Common myeloid progenitor, CD34-positive (primary cell): ENCODE data around the gene SERINC3.

Experiments
- CTCF ChIA-PET: fragments of 350-600 bp; sonication (Branson Sonifier 250); formaldehyde crosslinking; loops from one replicate; lab custom pipeline; 2021; ENCODE audit warnings: antibody characterized with exemption; lab: Charles Lee
- POLR2A ChIA-PET: fragments of 350-600 bp; sonication (Branson Sonifier 250); formaldehyde crosslinking; loops from one replicate; lab custom pipeline; 2021; ENCODE audit warnings: antibody characterized with exemption; lab: Charles Lee
- DNase-seq, 3 donors: peaks; one replicate each; pipeline versions ENCODE4 v3.0.0 to v3.0.0-alpha.2; 2013
- H3K27ac ChIP-seq, 2 experiments: 1 replicate in 1 of 2; 2 replicates in 1 of 2; pipeline ENCODE4 v1.7.0; 2013; ENCODE audit warnings: inconsistent platforms in 2 of 2, low read length in 2 of 2, mild to moderate bottlenecking in 2 of 2, low read depth in 1 of 2, moderate library complexity in 1 of 2; ENCODE audit not compliant: severe bottlenecking in 2 of 2, insufficient read depth in 1 of 2, poor library complexity in 1 of 2
- H3K27me3 ChIP-seq, 5 experiments: replicated peaks in 2 of 5; 1 replicate in 3 of 5; 2 replicates in 2 of 5; pipeline versions ENCODE4 v1.6.1 to v1.7.0; 2013; ENCODE audit warnings: low read length in 4 of 5, mild to moderate bottlenecking in 2 of 5, moderate library complexity in 2 of 5, inconsistent platforms in 1 of 5; ENCODE audit not compliant: insufficient read depth in 5 of 5, control insufficient read depth in 4 of 5
- H3K36me3 ChIP-seq, 4 experiments: 1 replicate in 2 of 4; 2 replicates in 2 of 4; pipeline versions ENCODE4 v1.6.1 to v1.7.0; 2013; ENCODE audit warnings: low read length in 3 of 4, control low read depth in 1 of 4, mild to moderate bottlenecking in 1 of 4; ENCODE audit not compliant: control insufficient read depth in 4 of 4, insufficient read depth in 4 of 4
- H3K4me1 ChIP-seq, 4 experiments: 1 replicate in 3 of 4; 2 replicates in 1 of 4; pipeline versions ENCODE4 v1.6.1 to v1.7.1; 2013; ENCODE audit warnings: low read length in 3 of 4, mild to moderate bottlenecking in 3 of 4, control low read depth in 1 of 4, inconsistent platforms in 1 of 4, moderate library complexity in 1 of 4; ENCODE audit not compliant: control insufficient read depth in 4 of 4, insufficient read depth in 4 of 4; ENCODE audit errors: control extremely low read depth in 1 of 4
- H3K4me3 ChIP-seq, 7 experiments: 1 replicate in 4 of 7; 2 replicates in 3 of 7; pipeline versions ENCODE4 v1.5.1 to v1.7.0; 2013; ENCODE audit warnings: mild to moderate bottlenecking in 7 of 7, low read length in 6 of 7, moderate library complexity in 6 of 7, inconsistent platforms in 2 of 7, low read depth in 2 of 7, control low read depth in 1 of 7; ENCODE audit not compliant: insufficient read depth in 4 of 7, control insufficient read depth in 1 of 7; ENCODE audit errors: extremely low read depth in 1 of 7
- H3K9me3 ChIP-seq, 5 experiments: 1 replicate in 4 of 5; 2 replicates in 1 of 5; pipeline versions ENCODE4 v1.6.1 to v1.7.1; 2013; ENCODE audit warnings: low read length in 4 of 5, mild to moderate bottlenecking in 2 of 5, inconsistent platforms in 1 of 5, low read depth in 1 of 5, moderate library complexity in 1 of 5; ENCODE audit not compliant: control insufficient read depth in 4 of 5, insufficient read depth in 2 of 5; ENCODE audit errors: control extremely low read depth in 1 of 5
- WGBS: methylation state at CpG from one replicate; pipeline ENCODE4 v1.1.5; 2013; ENCODE audit not compliant: insufficient coverage; 5-methylcytosine and 5-hydroxymethylcytosine counted together

The SERINC3 gene

DNA sequence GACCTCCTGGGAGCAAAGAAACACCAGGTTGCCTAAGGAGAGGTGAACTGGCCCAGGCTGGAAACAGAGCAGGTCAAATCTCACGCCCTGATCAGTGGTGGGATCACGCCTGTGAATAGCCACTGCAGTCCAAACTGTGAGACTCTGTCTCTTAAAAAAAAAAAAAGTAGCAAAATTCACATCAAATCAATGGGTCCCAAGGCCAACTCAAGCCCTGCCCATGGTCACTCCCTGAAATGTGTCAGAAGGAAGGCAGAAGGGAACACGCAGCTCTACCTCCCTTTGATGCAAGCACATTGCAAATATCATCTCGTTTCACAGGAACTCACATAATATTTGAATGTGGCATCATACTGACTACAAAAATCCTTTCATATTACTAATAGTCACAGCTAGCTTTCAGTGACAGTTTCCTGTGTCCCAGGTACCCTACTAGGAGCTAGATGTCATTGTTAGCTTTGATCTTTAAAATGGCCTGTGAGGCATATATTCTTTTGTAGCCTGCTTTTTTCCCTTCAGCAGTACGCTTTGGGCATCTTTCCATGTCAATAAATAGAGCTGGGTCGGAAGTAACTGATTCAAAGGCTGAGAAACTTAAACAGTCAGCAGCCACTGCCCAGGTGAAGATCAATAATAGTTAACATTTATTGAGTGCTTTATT, 60.6 kb downstream of the SERINC3 start:
- no peaks in the 10 kb centered on the region for H3K36me3 ChIP-seq
- H3K4me3 ChIP-seq = no peak overlapping the region
- peaks cover 0 to 4% (median 0%) of the 10 kb centered on the region in 5 experiments for H3K27me3 ChIP-seq
- ChIA-PET CTCF (interaction anchor here (0.6 to 5.6 kb wide), 11 partner anchors 8 to 345 kb away, joined by 3 to 59 read pairs (median 4); partner anchors contain the start of gene FITM2), POLR2A (interaction anchor here (0.6 kb wide), 1 partner anchor 10 kb away, joined by 3 read pairs; no protein-coding TSS in a partner anchor)
- H3K9me3 ChIP-seq = no peaks in the 10 kb centered on the region
- 100% methylated on average over 3 of the region's 6 CpGs for WGBS
- H3K27ac ChIP-seq = no peak overlapping the region
- DNase-seq = no peak
- H3K4me1 ChIP-seq = peaks cover 0 to 2% (median 0%) of the 10 kb centered on the region in 4 experiments

DNA sequence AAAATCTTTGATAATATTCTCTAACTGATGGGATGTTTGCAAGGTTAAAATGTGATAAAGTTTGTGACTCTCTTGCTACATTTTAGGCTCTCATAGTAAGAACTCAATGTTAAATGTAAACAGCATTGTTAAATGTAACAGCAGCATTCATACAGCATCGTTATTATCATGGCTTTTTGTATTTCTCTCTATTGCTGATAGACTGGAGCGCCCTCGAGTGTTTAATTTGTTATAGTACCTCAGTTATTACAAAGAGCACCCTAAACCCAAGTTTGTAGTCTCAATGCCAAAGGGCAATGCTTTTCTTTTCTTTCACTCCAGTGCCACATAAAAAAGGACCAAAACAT, 61.1 kb downstream of the SERINC3 start:
- no CpG with 5 or more reads among the region's 3 CpGs for WGBS
- ChIA-PET CTCF (interaction anchor here (0.8 to 5.6 kb wide), 6 partner anchors 11 to 252 kb away, joined by 3 to 59 read pairs (median 4); partner anchors contain the start of gene FITM2), POLR2A (no interaction called here)
- Histone ChIP-seq H3K27ac (no peak overlapping the region), H3K4me3 (no peak overlapping the region), H3K9me3 (no peaks in the 10 kb centered on the region), H3K4me1 (peaks cover 0 to 2% (median 0%) of the 10 kb centered on the region in 4 experiments), H3K36me3 (no peaks in the 10 kb centered on the region), H3K27me3 (peaks cover 0 to 2% (median 0%) of the 10 kb centered on the region in 5 experiments)
- DNase-seq = peak; percentile 37 to 63 (median 58)

DNA sequence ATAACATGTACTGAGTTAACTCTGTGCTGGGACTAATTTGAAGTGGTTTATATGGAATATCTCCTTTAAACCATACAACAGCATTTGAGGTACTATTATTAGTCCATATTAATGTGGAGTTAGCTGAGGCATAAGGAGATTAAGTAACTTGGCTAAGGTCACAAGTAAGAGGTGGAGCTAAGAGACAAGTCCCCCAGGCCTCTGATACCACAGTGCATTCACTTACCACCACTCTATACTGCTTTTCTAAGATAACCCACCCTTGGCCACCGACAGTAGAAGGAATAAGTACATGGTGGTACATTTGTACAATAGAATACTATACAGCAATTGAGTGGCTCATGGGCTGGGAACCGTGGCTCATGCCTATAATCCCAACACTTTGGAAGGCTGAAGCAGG, 62.6 kb downstream of the SERINC3 start:
- DNase-seq = peak in 1 of 3 donors; percentile 38
- no peaks in the 10 kb centered on the region for H3K9me3 ChIP-seq
- no peaks in the 10 kb centered on the region for H3K27me3 ChIP-seq
- WGBS = 100% methylated on average over 1 of the region's 2 CpGs
- no peaks in the 10 kb centered on the region for H3K36me3 ChIP-seq
- ChIA-PET CTCF (interaction anchor here (0.9 to 5.6 kb wide), 5 partner anchors 53 to 244 kb away, joined by 3 to 59 read pairs (median 5); no protein-coding TSS in a partner anchor), POLR2A (no interaction called here)
- no peak overlapping the region for H3K4me3 ChIP-seq
- peaks cover 0 to 3% (median 1%) of the 10 kb centered on the region in 4 experiments for H3K4me1 ChIP-seq
- no peak overlapping the region for H3K27ac ChIP-seq

DNA sequence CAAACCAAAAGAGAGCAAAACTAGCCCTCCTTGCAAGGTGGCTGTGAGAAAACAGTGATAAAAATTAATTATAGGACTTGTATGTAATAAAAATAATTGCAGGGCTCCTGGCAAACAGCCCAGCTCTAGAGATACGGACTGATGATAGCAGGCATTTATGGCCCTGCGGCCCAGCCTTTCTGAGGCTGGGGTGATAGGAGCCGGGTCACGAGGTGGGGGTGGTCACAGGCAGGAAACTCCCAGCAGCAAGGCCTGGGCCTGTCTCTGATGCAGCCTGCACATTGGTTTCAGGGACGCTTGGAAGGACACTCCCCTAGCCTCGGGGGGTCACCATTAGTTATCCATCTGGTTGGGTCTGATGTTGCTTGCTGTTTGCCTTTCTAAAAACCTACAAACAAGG, 64.9 kb downstream of the SERINC3 start:
- H3K4me3 ChIP-seq = no peak overlapping the region
- WGBS = 76% methylated on average over 6 of the region's 6 CpGs
- ChIA-PET CTCF (interaction anchor here (0.7 to 1.2 kb wide), 2 partner anchors 43 to 363 kb away, joined by 3 read pairs; no protein-coding TSS in a partner anchor), POLR2A (no interaction called here)
- H3K27ac ChIP-seq = no peak overlapping the region
- peaks cover 0 to 3% (median 1%) of the 10 kb centered on the region in 4 experiments for H3K4me1 ChIP-seq
- H3K9me3 ChIP-seq = no peaks in the 10 kb centered on the region
- no peaks in the 10 kb centered on the region for H3K36me3 ChIP-seq
- peak in 2 of 3 donors; percentile 47 to 62 for DNase-seq
- H3K27me3 ChIP-seq = peaks cover 0 to under 1% (median 0%) of the 10 kb centered on the region in 5 experiments

DNA sequence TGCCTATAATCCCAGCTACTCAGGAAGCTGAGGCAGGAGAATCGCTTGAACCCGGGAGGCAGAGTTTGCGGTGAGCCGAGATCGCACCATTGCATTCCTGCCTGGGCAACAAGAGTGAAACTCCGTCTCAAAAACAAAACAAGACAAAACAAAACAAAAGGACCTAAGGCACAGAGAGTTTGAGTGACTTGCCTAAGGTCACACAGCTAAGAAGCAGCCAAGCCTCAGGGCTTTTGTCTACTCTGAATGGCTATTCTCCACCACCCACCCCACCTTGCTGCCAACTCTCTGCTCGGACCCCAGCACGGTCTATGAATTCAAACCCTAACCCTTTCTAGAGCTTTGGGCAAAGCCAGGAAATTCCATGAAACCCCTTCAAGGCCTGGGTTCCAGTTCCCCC, 65.3 kb downstream of the SERINC3 start:
- Histone ChIP-seq H3K36me3 (no peaks in the 10 kb centered on the region), H3K9me3 (no peaks in the 10 kb centered on the region), H3K4me1 (peaks cover 0 to 3% (median 1%) of the 10 kb centered on the region in 4 experiments), H3K27ac (no peak overlapping the region), H3K4me3 (no peak overlapping the region), H3K27me3 (peaks cover 0 to 2% (median 0%) of the 10 kb centered on the region in 5 experiments)
- WGBS = 97% methylated on average over 5 of the region's 8 CpGs
- POLR2A ChIA-PET = no interaction called here
- CTCF ChIA-PET = interaction anchor here (0.6 to 1.2 kb wide), 3 partner anchors 43 to 363 kb away, joined by 3 read pairs; no protein-coding TSS in a partner anchor
- no peak for DNase-seq

DNA sequence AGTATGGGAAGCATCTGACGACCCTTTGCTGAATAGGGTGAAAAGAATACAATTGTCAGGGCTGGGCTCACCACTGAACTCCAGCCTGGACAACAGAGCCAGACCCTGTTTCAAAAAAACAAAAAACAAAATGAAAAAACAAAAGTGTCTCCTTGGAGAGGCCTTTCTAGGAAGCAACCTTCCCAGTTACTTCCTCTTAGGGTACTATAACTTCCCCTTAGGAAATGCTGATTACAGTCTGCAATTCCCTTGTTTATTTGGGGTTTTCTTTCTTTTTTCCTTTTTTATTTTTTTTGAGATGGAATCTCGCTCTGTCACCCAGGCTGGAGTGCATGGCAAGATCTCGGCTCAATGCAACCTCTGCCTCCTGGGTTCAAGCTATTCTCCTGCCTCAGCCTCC, 66.7 kb downstream of the SERINC3 start:
- no peak overlapping the region for H3K4me3 ChIP-seq
- H3K27me3 ChIP-seq = peaks cover 0 to 5% (median 0%) of the 10 kb centered on the region in 5 experiments
- no peak overlapping the region for H3K27ac ChIP-seq
- no peaks in the 10 kb centered on the region for H3K36me3 ChIP-seq
- ChIA-PET POLR2A (no interaction called here), CTCF (interaction anchor here (2.6 kb wide), 1 partner anchor 238 kb away, joined by 7 read pairs; no protein-coding TSS in a partner anchor)
- no peak for DNase-seq
- no peaks in the 10 kb centered on the region for H3K9me3 ChIP-seq
- H3K4me1 ChIP-seq = peaks cover 0 to 3% (median 1%) of the 10 kb centered on the region in 4 experiments
- 53% methylated on average over 3 of the region's 3 CpGs for WGBS
